ENCODE results near the gene ARID3A.

The ARID3A gene

DNA sequence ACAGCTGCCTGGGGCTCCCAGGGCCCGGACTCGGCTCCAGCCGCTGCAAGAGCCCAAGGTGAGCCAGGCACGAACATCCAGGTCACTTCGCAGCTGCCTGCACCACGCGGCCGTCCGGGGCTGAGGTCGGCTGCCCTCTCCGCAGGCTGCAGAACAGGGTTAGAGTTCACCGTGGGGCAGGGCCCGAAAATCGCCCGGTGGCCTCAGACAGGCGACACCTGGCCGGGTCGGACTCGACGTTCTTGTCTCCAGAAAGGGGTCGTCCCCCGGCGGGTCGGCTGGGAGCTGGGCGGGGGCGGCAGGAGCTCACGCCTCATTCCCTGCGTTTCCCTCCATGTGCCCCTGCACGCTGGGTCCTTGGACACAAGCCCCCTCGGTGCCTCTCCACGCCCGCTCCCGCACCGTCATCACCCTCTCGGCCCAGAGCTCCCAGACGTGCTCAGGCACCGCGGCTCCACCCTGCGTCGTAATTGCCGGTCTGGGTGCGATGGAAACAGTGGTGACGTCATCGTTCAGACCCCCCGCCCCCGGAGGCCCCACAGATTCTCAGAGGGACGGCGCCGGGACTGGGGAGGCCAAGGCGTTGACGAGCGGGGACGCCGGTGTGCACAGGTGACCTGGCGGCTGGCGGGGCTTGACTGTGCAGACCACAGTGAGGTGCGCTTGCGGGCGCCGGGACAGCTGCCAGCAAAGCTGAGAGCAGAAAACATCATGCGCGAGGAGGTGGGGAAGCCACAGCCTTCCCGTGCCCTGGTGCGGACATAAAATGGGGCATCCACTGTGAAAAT lies 70.4 kb downstream of the ARID3A start:
- no peak overlapping the region for H3K27ac ChIP-seq (ENCODE audit: low read depth, low read length)
- no peak overlapping the region for H2AFZ ChIP-seq (ENCODE audit: low read depth, low read length, severe bottlenecking)
- no peaks in the 10 kb centered on the region for H4K20me1 ChIP-seq (ENCODE audit: low read depth, low read length)
- H3F3A ChIP-seq (ENCODE audit: insufficient read depth), result no peaks in the 10 kb centered on the region
- no peak overlapping the region for H3K4me2 ChIP-seq (ENCODE audit: low read depth, low read length, poor library complexity, severe bottlenecking)
- H3K79me2 ChIP-seq (ENCODE audit: insufficient read depth, low read length), result no peaks in the 10 kb centered on the region
- TF ChIP-seq, protein P1, sequence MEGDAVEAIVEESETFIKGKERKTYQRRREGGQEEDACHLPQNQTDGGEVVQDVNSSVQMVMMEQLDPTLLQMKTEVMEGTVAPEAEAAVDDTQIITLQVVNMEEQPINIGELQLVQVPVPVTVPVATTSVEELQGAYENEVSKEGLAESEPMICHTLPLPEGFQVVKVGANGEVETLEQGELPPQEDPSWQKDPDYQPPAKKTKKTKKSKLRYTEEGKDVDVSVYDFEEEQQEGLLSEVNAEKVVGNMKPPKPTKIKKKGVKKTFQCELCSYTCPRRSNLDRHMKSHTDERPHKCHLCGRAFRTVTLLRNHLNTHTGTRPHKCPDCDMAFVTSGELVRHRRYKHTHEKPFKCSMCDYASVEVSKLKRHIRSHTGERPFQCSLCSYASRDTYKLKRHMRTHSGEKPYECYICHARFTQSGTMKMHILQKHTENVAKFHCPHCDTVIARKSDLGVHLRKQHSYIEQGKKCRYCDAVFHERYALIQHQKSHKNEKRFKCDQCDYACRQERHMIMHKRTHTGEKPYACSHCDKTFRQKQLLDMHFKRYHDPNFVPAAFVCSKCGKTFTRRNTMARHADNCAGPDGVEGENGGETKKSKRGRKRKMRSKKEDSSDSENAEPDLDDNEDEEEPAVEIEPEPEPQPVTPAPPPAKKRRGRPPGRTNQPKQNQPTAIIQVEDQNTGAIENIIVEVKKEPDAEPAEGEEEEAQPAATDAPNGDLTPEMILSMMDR (IDR thresholded peaks at IDR 0.05; ENCODE audit: insufficient read depth, low read length, poor library complexity, severe bottlenecking), result no peak
- no peak for TF ChIP-seq EZH2phosphoT487 (conservative IDR thresholded peaks at IDR 0.05; ENCODE audit: low read length)
- no peaks in the 10 kb centered on the region for H3K9me3 ChIP-seq (ENCODE audit: insufficient read depth, low read length)
- H3K9ac ChIP-seq (ENCODE audit: low read length), result no peak overlapping the region
- H3K9me2 ChIP-seq (replicated peaks; ENCODE audit: insufficient read depth, low read length), result no peaks in the 10 kb centered on the region
- H3K4me3 ChIP-seq (ENCODE audit: insufficient read depth, low read length, poor library complexity, severe bottlenecking), result no peak overlapping the region
- H3K27me3 ChIP-seq (ENCODE audit: low read length), result no peaks in the 10 kb centered on the region
- no peaks in the 10 kb centered on the region for H3K36me3 ChIP-seq (ENCODE audit: low read length)

DNA sequence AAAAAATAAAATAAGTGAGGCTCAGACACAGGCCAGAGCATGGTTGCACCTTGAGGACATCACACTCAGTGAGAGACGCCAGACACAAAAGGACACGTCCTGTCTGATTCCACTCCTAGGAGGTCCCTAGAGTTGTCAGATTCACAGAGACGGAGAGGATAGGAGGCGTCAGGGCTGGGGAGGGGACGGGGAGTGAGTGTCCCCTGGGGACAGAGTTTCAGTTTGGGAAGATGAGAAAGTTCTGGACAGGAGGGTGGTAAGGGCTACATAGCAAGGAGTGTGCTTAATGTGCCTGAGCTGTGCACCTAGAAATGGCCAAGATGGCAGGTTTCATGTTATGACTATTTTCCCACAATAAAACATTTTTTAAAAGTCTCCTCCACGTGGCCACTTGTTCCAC lies 72.2 kb downstream of the ARID3A start:
- Histone ChIP-seq H3K27ac (ENCODE audit: low read depth, low read length) (no peak overlapping the region), H3K4me2 (ENCODE audit: low read depth, low read length, poor library complexity, severe bottlenecking) (no peak overlapping the region), H3K27me3 (ENCODE audit: low read length) (no peaks in the 10 kb centered on the region), H3K9me2 (replicated peaks; ENCODE audit: insufficient read depth, low read length) (no peaks in the 10 kb centered on the region), H3K9ac (ENCODE audit: low read length) (no peak overlapping the region), H4K20me1 (ENCODE audit: low read depth, low read length) (no peaks in the 10 kb centered on the region), H3K36me3 (ENCODE audit: low read length) (no peaks in the 10 kb centered on the region), H3K4me3 (ENCODE audit: insufficient read depth, low read length, poor library complexity, severe bottlenecking) (no peak overlapping the region), H3F3A (ENCODE audit: insufficient read depth) (no peaks in the 10 kb centered on the region), H2AFZ (ENCODE audit: low read depth, low read length, severe bottlenecking) (no peak overlapping the region), H3K79me2 (ENCODE audit: insufficient read depth, low read length) (no peaks in the 10 kb centered on the region), H3K9me3 (ENCODE audit: insufficient read depth, low read length) (no peaks in the 10 kb centered on the region)
- no peak for TF ChIP-seq EZH2phosphoT487 (conservative IDR thresholded peaks at IDR 0.05; ENCODE audit: low read length)
- TF ChIP-seq, protein P1 (IDR thresholded peaks at IDR 0.05; ENCODE audit: insufficient read depth, low read length, poor library complexity, severe bottlenecking), result no peak

DNA sequence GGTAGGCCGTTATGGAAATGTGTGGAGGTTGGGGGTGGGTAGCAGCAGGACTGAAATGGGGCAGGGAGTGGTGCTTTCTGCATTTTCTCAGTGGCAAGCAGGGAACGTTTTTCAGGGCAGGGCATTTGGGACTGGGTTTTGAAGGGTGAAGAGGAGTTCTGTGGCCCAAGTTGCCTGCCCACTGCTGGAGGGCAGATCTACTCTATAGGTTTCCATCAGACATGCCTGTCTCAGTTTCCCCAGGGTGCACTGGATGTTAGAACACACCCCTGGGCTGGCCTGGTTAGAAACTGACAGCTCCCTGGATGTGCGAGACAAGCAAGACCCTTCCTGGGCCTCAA lies 73.5 kb downstream of the ARID3A start:
- no peak overlapping the region for H2AFZ ChIP-seq (ENCODE audit: low read depth, low read length, severe bottlenecking)
- no peak for TF ChIP-seq EZH2phosphoT487 (conservative IDR thresholded peaks at IDR 0.05; ENCODE audit: low read length)
- no peaks in the 10 kb centered on the region for H3K27me3 ChIP-seq (ENCODE audit: low read length)
- H3K9me3 ChIP-seq (ENCODE audit: insufficient read depth, low read length), result no peaks in the 10 kb centered on the region
- no peak overlapping the region for H3K4me3 ChIP-seq (ENCODE audit: insufficient read depth, low read length, poor library complexity, severe bottlenecking)
- no peaks in the 10 kb centered on the region for H3K79me2 ChIP-seq (ENCODE audit: insufficient read depth, low read length)
- no peaks in the 10 kb centered on the region for H4K20me1 ChIP-seq (ENCODE audit: low read depth, low read length)
- H3K36me3 ChIP-seq (ENCODE audit: low read length), result no peaks in the 10 kb centered on the region
- no peak overlapping the region for H3K27ac ChIP-seq (ENCODE audit: low read depth, low read length)
- H3F3A ChIP-seq (ENCODE audit: insufficient read depth), result peaks cover 4% of the 10 kb centered on the region; the same call in 1 of the 2 replicates
- no peak overlapping the region for H3K9ac ChIP-seq (ENCODE audit: low read length)
- no peaks in the 10 kb centered on the region for H3K9me2 ChIP-seq (replicated peaks; ENCODE audit: insufficient read depth, low read length)
- H3K4me2 ChIP-seq (ENCODE audit: low read depth, low read length, poor library complexity, severe bottlenecking), result no peak overlapping the region

DNA sequence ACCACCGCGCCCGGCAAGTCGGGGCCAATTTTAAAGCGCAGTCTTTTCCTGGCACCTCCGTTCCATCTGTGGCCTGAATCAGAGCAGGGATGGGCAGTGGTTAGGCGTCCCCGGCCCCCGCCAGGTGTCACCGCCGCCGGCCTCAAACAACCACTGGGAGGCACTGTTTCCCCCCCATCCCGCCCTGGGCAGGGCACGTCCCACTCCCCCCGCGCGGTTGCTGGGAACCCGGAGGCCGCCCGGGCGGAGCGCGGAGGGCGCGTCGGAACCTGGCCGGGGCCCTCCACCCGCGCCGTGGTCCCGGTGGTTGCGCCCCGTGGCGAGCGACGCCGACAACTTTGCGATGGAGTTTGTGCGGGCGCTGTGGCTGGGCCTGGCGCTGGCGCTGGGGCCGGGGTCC lies 74.3 kb downstream of the ARID3A start, which contains the start of gene GRIN3B:
GRIN3B (plus strand) TSS at position 325 of the 400 bp plus-strand sequence; CDS start at position 344, 19 bp downstream.
- Histone ChIP-seq H2AFZ (ENCODE audit: low read depth, low read length, severe bottlenecking) (no peak within 1 kb of the TSS), H3K4me2 (ENCODE audit: low read depth, low read length, poor library complexity, severe bottlenecking) (no peak within 1 kb of the TSS), H3K27me3 (ENCODE audit: low read length) (no peaks in the 10 kb centered on the region), H3K4me3 (ENCODE audit: insufficient read depth, low read length, poor library complexity, severe bottlenecking) (no peak within 1 kb of the TSS), H3K9ac (ENCODE audit: low read length) (no peak within 1 kb of the TSS), H3K9me3 (ENCODE audit: insufficient read depth, low read length) (no peaks in the 10 kb centered on the region), H3K79me2 (ENCODE audit: insufficient read depth, low read length) (no peaks in the 10 kb centered on the region), H3F3A (ENCODE audit: insufficient read depth) (peaks cover 4% of the 10 kb centered on the region; the same call in 1 of the 2 replicates), H4K20me1 (ENCODE audit: low read depth, low read length) (no peaks in the 10 kb centered on the region), H3K9me2 (replicated peaks; ENCODE audit: insufficient read depth, low read length) (no peaks in the 10 kb centered on the region), H3K36me3 (ENCODE audit: low read length) (no peaks in the 10 kb centered on the region), H3K27ac (ENCODE audit: low read depth, low read length) (no peak within 1 kb of the TSS)
- no peak for TF ChIP-seq EZH2phosphoT487 (conservative IDR thresholded peaks at IDR 0.05; ENCODE audit: low read length)
- TF ChIP-seq, protein P1 (IDR thresholded peaks at IDR 0.05; ENCODE audit: insufficient read depth, low read length, poor library complexity, severe bottlenecking), result peak; percentile 20
